Hematopoietic multipotent progenitor cell treated with erythropoietin and hydrocortisone succinate and interleukin-3 and kit ligand, for 6 days (in vitro differentiated cells): Measurements from ENCODE around the gene GLIS1.

Experiments used
- DNase-seq: peaks from one replicate; pipeline ENCODE4 v3.0.0-alpha.2; 2015

GLIS1 gene

DNA sequence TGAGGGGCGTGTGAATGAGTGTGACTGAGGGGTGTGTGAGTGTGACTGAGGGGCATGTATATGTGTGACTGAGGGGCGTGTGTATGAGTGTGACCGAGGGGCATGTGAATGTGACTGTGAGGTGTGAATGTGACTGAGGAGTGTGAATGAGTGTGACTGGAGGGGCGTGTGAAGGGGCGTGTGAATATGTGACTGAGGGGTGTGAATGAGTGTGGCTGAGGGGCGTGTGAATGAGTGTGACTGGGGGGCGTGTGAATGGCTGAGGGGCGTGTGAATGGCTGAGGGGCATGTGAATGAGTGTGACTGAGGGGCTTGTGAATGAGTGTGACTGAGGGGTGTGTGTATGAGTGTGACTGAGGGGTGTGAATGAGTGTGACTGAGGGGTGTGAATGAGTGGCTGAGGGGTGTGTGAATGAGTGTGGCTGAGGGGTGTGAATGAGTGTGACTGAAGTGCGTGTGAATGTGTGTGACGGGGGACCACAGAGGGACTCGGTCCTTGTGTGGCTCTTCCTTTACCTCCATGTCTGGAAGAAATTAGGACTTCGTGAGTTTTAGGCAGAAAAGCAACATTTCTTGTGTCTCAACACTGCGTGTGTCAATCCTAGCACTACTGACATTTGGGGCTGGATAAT is 105.8 kb downstream of the GLIS1 start:
- no peak for DNase-seq

DNA sequence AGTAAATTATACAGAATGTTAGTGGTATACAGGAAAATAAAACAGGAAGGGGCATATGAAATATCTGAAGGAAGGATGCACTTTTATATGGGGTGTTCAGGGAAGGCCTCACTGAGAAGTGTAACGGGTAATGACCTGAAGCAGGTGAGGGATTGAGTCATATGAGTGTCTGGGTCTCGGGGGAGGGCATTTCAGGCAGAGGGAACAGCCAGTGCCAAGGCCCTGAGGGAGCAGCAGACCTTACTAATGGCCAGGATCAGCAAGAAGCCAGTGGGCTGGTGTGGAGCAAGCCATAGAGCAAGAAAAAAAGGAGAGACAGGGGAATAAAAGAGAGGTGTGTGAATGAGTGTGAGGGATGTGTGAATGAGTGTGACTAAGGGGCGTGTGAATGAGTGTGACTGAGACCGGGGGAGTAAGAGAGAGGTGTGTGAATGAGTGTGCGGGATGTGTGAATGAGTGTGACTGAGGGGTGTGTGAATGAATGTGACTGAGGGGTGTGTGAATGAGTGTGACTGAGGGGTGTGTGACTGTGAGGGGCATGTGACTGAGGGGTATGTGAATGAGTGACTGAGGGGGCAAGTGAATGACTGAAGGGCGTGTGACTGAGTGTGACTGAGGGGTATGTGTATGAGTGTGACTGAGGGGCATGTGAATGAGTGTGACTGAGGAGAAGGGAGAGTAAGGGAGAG is 107.2 kb downstream of the GLIS1 start:
- DNase-seq, result no peak

DNA sequence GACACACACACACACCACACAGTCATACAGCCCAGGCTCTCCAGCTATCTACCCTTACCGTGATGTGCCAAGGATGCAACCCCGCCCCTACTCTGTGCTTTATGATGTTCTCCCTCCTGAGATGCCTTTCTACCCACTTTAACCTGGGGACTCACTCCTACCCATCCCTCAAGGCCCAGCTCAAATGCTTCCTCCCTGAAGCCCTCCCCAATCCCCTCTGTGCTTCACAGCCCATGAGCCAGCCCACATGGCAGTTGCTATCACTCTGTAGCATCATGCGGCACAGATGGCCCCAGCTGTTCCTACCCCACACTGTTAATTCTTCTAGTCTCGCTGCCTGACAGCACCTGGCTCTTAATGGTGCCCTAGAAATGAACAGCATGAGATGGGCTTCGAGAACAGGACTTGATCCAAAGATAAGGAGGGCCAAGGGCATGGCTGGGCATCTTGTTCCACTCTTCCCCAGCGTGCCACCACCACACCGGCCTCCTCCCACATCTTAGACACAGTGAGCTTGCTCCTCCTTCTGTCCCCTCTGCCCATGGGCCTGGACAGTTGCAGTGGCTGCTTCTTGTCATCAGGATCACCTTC is 109.8 kb downstream of the GLIS1 start:
- DNase-seq, result no peak

DNA sequence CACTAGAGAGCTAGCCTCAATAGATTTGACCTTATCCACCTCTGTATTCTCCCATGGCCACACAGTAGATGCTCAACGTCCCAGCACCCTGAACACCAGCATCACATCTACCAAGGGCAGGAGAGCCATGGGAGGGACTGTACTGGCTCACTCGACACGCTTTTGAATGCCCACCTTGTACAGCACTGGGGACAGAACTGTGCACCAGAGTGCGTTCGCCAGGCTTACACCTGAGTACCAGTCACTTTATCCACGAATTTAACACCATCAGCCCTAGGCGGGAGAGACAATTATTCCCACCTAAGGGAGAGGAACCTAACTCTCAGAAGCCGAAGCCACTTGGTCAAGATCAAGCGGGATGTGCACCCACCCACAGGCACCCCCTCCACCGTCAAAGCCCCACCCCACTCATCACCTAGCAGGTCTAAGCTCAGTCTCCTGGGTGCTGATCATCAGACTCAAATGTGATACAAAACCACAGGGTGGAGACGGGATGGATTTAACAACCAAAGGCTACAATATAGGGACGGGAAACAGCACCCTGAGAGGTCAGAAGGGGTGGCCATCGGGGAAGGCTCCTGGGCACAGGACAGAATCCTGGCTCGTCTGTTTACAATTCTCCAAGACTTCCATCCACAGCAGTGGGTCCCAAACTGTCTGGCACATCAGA is 110.5 kb downstream of the GLIS1 start:
- DNase-seq, result no peak

DNA sequence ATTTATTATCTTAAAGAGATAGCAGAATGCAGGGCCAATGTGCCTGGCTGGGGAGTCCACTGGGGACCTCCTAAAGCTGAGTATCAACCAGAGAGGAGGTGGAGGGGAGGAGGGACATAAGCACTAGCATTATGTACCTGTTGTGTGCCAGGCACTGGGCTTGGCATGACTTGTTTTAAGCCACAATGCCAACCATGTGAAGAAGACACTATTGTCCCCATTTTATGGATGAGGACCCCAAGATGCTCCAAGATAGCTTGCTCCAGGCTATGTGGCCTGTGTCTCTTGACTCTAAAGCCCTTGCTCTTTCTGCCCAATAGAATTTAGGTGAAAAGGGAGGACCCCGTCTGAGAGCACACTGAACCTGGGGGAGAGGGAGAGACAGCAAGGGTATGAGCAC is 111.3 kb downstream of the GLIS1 start:
- no peak for DNase-seq

DNA sequence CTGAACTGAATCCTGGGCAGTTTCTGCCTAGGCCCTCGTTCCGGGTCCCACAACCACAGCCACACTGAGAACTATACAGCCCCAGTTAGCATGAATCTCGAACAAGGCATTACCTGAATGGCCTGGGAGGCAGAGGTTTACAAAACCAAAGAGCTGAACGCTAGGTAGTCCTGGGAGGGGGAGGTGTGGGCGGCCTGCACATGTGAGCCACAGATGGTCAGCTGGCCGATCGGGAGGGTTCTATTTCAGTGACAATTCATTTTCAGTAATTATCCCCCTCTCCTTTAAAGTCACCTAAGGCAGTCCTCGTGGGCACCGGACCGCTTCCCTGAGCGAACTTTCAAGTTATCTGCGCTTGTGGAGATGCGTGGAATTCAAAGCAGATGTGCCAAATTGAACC is 111.9 kb downstream of the GLIS1 start:
- no peak for DNase-seq

DNA sequence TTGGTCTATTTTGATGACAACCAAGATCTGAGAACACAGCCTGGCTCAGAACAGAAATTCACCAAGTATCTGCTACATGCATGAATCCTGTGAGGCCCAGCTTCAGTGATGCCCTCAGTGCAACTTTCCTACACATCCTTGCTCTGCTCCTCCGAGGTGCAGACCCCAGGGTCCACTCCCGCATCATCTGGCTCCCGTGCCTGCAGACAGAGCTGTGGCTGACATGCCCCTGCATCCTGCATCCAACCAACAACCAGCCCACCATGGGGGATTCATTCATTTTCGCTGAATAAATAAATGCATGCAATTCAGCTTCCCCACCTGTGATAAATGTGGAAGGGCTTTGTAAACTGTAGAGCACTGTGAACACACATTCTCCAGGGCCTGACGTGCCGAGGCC is 112.3 kb downstream of the GLIS1 start:
- no peak for DNase-seq

DNA sequence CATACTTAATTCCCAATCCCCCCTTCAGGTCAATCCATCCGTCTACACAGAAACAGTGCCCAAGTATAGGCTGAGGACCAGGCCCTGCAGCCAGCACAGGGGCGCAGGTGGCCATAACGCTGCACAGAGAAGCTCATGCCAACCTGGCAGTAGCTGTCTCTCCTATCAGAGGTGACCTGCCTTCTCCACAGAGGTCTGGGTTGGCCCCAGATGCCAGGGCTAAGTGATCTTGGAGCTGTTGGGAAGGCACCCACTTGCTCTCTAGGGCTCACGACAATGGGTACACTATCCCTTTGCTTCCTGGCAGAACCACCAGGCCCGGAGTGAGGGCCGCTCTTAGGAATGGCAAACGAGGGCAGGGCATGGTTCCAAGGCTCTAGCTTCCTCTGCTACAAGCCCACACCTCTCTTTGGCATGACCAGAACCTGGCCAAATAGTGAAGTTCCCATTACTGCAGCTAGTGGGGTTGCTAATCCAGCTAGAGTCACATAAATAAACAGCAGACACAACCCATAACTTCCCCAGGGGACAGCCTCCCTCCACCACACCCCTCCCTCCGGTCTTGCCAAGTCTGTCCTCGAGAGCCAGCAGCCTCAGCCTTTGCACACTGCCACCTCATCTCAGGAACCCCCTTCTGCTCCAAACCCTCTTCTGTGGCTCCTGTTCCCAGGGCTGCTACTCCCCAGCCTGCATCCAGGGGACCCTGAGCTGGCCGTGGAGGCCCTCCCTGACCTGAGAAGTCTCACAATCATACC is 113.0 kb downstream of the GLIS1 start:
- no peak for DNase-seq

DNA sequence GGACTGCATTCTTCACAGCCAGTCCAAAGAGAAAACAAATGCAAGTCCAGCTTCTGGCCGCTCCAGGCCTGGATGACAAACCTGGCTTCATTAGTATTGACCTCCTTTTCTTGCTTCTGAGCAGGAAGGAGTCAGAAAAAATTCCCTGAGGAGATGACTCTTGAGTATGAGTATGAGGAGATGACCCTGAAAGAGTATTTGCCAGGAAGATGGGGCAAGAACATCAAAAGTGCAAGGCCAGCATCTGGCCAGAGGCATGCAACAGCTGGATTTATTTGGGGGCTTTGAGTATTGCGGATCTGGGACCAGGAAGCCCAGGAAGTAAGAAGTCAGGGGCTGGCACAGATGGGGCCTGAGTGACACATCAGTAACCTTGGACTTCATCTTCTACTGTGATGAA is 113.9 kb downstream of the GLIS1 start:
- no peak for DNase-seq

DNA sequence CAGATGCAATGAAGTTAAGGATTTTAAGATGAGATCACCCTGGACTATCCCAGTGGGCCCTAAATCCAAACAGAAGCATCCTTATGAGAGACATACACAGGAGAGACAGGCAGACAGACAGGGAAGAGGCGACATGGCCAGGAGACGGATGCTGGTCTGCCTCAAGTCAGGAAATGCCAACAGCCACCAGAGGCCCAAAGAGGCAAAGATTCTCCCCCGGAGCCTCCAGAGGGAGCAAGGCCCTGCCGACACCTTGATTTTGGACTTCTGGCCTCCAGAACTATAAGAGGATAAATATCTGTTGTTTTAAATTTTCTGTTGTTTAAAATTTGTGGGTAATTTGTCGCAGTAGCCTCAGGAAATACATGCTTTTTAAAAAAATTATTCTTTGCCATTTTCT is 116.4 kb downstream of the GLIS1 start:
- DNase-seq, result no peak

DNA sequence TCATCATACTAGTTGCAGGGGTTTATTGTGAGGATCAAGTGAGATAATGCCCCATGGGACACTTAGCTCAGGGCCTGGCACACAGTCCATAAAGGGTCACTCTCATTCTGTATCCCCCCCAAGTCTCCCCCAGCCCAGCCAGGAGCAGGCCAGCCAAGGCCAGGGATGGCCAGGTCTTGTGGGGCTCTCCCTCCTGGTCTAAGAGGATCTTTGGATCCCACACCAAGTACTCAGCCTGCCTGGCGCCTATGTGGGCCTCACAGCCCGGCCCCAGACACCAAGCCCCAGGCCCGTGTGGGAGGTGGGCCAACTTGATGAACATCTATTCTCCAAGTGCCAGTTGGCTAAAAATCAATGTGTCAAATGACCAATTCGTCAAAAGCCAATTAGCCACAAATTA is 117.8 kb downstream of the GLIS1 start:
- DNase-seq, result no peak

DNA sequence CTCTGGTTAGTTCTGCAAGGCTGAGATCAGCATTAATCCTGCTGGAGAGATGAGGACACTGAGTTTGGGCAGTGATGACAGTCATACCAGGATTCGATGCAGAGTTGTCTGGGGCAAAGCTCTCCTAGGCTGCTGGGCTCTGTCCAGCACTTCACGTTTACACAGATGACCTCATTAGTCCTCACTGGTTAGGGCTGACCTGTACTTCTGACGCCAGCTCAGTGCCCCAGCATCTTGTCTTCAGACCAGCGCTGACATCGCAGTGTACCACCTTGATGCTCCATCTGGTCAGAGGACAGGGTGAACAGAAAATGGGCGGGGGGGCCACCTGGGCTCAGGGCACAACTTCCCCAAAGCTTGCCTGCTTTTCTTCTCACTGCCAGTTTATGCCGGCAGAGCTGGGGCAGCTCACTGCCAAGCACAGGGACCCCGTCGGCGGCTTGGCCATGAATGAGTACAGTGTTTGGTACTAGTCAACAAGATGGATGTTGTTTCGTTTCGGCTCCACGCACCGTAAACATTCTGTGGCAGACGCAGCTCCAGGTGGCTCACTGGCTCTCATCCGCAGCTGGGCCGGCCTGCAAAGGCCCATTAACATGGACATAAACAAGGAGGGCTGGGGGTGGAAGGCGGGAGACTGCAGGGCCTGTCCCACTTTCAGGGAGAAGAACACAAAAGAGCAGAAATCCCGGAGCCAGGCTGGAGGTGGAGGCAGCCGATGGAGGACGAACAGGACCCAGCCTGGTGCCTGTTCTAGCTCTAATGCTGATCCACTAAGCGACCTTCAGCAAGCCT is 118.7 kb downstream of the GLIS1 start:
- no peak for DNase-seq

DNA sequence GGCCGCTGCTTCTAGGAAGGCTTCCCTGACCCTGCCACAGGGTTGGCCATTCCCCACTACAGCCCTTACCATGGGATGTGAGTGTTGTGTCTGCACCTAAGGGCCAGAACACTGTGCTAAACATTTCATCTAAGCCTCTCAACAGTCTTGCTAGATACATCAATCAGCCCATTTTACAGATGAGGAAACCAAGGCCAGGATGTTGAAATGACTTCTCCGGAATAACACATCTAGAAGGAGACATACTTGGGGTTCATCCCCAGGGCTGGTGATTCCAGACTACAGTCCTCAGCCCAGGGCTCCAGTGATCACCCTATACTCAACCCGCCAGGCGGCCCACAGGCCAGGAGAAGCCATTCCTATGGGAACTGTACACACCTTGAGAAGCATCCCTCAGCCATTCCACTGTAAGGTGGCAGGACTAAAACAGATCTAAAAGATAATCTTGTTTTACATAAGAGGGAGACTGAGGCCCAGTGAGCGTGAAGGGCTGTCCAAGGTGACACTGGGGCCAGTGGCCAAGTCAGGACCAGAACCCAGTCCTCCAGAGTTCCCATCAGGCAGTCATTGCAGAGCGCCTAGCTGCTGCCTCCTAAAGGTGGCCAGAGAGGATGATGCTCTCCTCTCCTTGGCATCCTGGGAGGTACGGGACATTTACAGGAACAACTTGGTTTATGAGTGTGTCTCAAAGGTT is 119.5 kb downstream of the GLIS1 start:
- no peak for DNase-seq

DNA sequence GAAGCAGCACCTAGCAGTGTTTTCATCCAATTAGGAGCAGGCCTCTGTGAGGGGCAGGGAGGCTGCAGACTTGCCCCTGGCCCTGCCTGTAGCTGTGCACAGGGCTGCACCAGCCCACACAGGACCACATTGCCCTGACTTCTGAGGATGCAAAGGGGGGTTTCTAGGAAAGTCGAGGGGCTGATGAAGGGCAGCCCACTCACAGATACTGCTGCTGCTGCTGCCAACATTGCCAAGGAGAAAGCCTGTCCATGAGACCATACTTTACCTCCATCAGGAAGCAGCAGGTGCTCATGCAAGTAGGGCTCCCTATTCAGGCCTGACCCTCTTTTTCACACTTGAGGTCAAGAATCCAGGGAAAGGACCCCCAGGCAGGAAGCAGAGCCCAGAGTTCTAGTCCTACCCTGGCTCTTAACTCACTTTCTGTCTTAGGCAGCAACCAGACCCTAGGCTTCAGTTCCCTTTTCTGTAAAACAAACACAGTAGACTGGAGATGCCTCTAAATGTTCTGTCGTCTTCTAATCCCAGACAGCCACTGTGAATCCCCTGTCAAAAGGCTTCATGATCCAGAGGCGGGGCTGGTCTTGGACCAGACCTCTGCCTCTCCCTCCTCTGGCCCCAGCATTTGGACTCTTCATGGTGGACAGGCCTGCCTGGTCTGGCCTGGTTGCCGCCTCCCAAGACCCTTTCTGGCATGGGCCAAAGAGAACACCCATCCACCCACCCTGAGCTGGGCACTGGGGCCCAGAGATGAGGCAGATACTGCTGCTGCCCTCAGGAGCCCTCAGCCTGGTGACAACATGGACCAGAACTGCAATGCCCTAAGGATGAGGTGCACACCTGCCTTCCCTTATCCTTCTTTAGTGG is 120.2 kb downstream of the GLIS1 start:
- no peak for DNase-seq

DNA sequence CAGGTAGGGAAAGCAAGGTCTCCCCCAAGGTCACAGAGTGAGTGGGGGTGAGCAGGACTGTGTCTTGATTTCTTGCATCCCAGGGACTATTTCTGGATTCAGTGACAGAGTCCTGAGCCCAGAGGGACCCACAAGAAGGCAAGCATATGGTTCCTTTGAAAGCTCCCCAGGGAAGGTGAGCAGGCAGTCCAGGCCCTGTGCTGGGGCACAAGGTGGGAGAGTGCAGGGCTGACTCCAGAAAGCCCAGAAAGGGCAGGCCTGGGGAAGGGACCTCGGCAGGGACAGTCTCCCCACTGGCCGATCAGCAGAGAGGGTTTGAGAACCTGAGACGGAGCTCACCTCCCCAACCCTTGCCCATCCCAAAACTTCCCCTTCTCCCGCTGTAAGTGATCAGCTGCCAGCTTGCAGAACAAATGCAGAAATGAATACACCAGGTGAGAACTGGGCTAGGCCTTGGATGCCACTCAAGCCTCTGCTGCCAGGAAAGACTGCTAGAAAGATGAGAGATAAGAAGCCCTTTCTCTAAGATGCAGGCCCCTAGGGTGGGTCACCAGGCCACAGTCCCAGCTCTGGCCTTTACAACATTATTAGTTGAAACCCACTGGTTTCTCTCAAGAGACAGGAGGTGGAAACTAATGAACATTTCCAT is 121.0 kb downstream of the GLIS1 start:
- no peak for DNase-seq

DNA sequence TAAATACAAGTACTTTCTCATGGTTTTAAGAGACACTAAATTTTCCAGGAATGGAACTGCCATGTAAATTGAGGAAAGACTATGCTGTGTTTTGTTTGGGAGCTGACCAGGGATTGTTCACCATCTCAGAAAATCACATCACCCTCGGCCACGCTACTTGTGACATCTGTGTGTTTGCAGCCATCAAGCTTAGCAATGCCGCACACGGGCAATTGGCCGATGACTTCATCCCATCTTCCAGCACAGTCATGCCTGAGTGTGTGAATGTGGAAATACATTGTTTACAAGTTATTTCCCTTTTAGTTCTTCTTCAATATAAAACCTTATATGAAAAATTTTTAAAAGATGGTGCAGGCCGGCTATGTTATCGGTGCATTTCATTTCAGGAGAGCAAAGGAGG is 121.6 kb downstream of the GLIS1 start:
- DNase-seq, result no peak

DNA sequence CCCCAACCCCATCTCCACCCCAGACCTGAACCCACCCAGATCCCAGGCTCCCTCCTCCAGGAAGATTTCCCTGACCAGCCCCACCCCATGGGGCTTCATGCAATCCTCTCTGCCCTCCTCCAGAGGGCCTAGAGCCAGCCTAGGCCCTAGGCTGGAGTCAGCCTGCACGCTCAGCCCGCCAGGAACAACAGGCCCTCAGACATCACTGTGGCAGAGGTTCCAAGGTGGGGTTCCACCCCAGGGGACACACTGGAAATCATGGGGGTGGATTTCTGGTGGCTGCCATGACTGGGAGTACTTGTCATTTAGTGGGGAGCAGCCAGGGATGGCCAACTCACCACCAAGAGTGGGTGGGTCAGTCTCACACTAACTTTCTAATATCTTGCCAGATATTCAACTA is 122.0 kb downstream of the GLIS1 start:
- no peak for DNase-seq

DNA sequence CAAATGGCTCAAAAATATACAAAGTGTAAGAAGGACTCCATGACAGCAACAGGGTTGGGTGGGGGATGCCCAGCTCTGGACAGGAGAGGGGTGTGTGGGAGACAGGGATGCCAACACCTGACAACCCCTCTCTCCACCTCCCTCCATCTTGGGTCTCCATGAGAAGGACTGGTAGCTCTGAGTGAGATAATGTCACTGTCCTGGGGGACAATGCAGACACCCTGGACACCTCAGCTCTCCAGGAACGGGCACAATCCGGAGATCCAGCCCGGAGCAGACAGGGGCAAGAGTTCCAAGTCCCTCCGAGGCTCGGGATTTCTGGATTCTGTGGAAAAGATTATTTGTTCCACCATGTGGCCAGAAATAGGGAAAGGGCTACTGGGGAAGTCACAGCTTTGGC is 122.5 kb downstream of the GLIS1 start:
- DNase-seq, result no peak

DNA sequence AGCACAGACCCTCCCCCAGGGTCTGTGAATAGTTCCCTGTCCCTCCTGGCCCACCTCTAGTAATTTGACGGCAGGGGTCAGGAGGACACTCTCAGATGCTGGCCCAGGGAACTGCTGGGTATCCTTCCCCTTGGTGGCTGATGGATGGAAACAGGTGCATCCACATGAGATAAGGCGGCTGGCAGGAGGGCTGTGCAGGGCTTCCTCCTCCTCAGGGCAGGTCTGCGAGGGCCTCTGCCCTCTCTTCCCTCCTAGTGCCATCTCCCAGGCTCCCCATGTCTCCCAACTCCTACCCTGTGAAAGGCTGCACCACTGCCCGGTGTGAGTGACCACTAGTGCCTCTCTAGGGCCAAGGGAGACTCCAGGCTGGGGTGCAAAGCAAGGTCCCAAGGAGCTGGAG is 123.9 kb downstream of the GLIS1 start:
- DNase-seq, result no peak
